Measurements from ENCODE around the gene CHGA.

The CHGA gene

GRCh38 chr14:92959761-92960680 lies 37.1 kb downstream of the CHGA start:
- Histone ChIP-seq H3K9ac (ENCODE audit: low read length in 5 of 5) (no peak overlapping the region), H3K4me1 (ENCODE audit: control insufficient read depth in 5 of 5, insufficient read depth in 5 of 5, low read length in 5 of 5) (peaks cover 3 to 22% (median 21%) of the 10 kb centered on the region in 5 donors), H3K27ac (ENCODE audit: low read depth, low read length) (no peak overlapping the region), H3K4me3 (ENCODE audit: low read depth in 1 of 5, low read length in 5 of 5) (no peak overlapping the region), H3K27me3 (ENCODE audit: control insufficient read depth in 5 of 5, insufficient read depth in 4 of 5, low read length in 5 of 5) (no peaks in the 10 kb centered on the region), H3K36me3 (ENCODE audit: control insufficient read depth in 5 of 5, insufficient read depth in 5 of 5, low read length in 5 of 5) (peaks cover 0 to 73% (median 63%) of the 10 kb centered on the region in 5 donors), H3K9me3 (ENCODE audit: control insufficient read depth in 5 of 5, low read length in 5 of 5) (no peaks in the 10 kb centered on the region)

- Histone ChIP-seq H3K27ac (ENCODE audit: low read depth, low read length) (no peak overlapping the region), H3K4me3 (ENCODE audit: low read depth in 1 of 5, low read length in 5 of 5) (no peak overlapping the region), H3K4me1 (ENCODE audit: control insufficient read depth in 5 of 5, insufficient read depth in 5 of 5, low read length in 5 of 5) (peaks cover 4 to 26% (median 23%) of the 10 kb centered on the region in 5 donors), H3K36me3 (ENCODE audit: control insufficient read depth in 5 of 5, insufficient read depth in 5 of 5, low read length in 5 of 5) (peaks cover 0 to 66% (median 57%) of the 10 kb centered on the region in 5 donors), H3K27me3 (ENCODE audit: control insufficient read depth in 5 of 5, insufficient read depth in 4 of 5, low read length in 5 of 5) (no peaks in the 10 kb centered on the region), H3K9me3 (ENCODE audit: control insufficient read depth in 5 of 5, low read length in 5 of 5) (no peaks in the 10 kb centered on the region), H3K9ac (ENCODE audit: low read length in 5 of 5) (no peak overlapping the region)
Observed at GRCh38 chr14:92960706-92961566, 38.0 kb downstream of the CHGA start.

GRCh38 chr14:92961567-92961855 lies 38.6 kb downstream of the CHGA start:
- H3K27ac ChIP-seq (ENCODE audit: low read depth, low read length): no peak overlapping the region
- peaks cover 4 to 26% (median 23%) of the 10 kb centered on the region in 5 donors for H3K4me1 ChIP-seq (ENCODE audit: control insufficient read depth in 5 of 5, insufficient read depth in 5 of 5, low read length in 5 of 5)
- H3K27me3 ChIP-seq (ENCODE audit: control insufficient read depth in 5 of 5, insufficient read depth in 4 of 5, low read length in 5 of 5): no peaks in the 10 kb centered on the region
- no peak overlapping the region for H3K4me3 ChIP-seq (ENCODE audit: low read depth in 1 of 5, low read length in 5 of 5)
- peaks cover 0 to 62% (median 52%) of the 10 kb centered on the region in 5 donors for H3K36me3 ChIP-seq (ENCODE audit: control insufficient read depth in 5 of 5, insufficient read depth in 5 of 5, low read length in 5 of 5)
- no peaks in the 10 kb centered on the region for H3K9me3 ChIP-seq (ENCODE audit: control insufficient read depth in 5 of 5, low read length in 5 of 5)
- no peak overlapping the region for H3K9ac ChIP-seq (ENCODE audit: low read length in 5 of 5)

GRCh38 chr14:92962031-92962830 lies 39.3 kb downstream of the CHGA start:
- Histone ChIP-seq H3K27ac (ENCODE audit: low read depth, low read length) (no peak overlapping the region), H3K36me3 (ENCODE audit: control insufficient read depth in 5 of 5, insufficient read depth in 5 of 5, low read length in 5 of 5) (peaks cover 0 to 55% (median 44%) of the 10 kb centered on the region in 5 donors), H3K9me3 (ENCODE audit: control insufficient read depth in 5 of 5, low read length in 5 of 5) (no peaks in the 10 kb centered on the region)

GRCh38 chr14:92962831-92963095 lies 39.8 kb downstream of the CHGA start:
- no peaks in the 10 kb centered on the region for H3K27me3 ChIP-seq (ENCODE audit: control insufficient read depth in 5 of 5, insufficient read depth in 4 of 5, low read length in 5 of 5)
- H3K9ac ChIP-seq (ENCODE audit: low read length in 5 of 5): no peak overlapping the region
- H3K4me1 ChIP-seq (ENCODE audit: control insufficient read depth in 5 of 5, insufficient read depth in 5 of 5, low read length in 5 of 5): peaks cover 4 to 26% (median 23%) of the 10 kb centered on the region in 5 donors
- H3K4me3 ChIP-seq (ENCODE audit: low read depth in 1 of 5, low read length in 5 of 5): no peak overlapping the region
- peaks cover 0 to 4% (median 0%) of the 10 kb centered on the region in 5 donors for H3K9me3 ChIP-seq (ENCODE audit: control insufficient read depth in 5 of 5, low read length in 5 of 5)
- H3K36me3 ChIP-seq (ENCODE audit: control insufficient read depth in 5 of 5, insufficient read depth in 5 of 5, low read length in 5 of 5): peaks cover 0 to 50% (median 39%) of the 10 kb centered on the region in 5 donors
- H3K27ac ChIP-seq (ENCODE audit: low read depth, low read length): no peak overlapping the region

More at GRCh38 chr14:92962031-92962830, 39.3 kb downstream of the CHGA start:
- Histone ChIP-seq H3K4me3 (ENCODE audit: low read depth in 1 of 5, low read length in 5 of 5) (no peak overlapping the region), H3K4me1 (ENCODE audit: control insufficient read depth in 5 of 5, insufficient read depth in 5 of 5, low read length in 5 of 5) (peaks cover 4 to 26% (median 23%) of the 10 kb centered on the region in 5 donors), H3K27me3 (ENCODE audit: control insufficient read depth in 5 of 5, insufficient read depth in 4 of 5, low read length in 5 of 5) (no peaks in the 10 kb centered on the region), H3K9ac (ENCODE audit: low read length in 5 of 5) (no peak overlapping the region)

GRCh38 chr14:92963301-92964123 lies 40.6 kb downstream of the CHGA start:
- Histone ChIP-seq H3K4me3 (ENCODE audit: low read depth in 1 of 5, low read length in 5 of 5) (no peak overlapping the region), H3K9ac (ENCODE audit: low read length in 5 of 5) (peak overlapping the region in 1 of 5 donors; percentile 48), H3K27ac (ENCODE audit: low read depth, low read length) (no peak overlapping the region), H3K27me3 (ENCODE audit: control insufficient read depth in 5 of 5, insufficient read depth in 4 of 5, low read length in 5 of 5) (no peaks in the 10 kb centered on the region), H3K4me1 (ENCODE audit: control insufficient read depth in 5 of 5, insufficient read depth in 5 of 5, low read length in 5 of 5) (peaks cover 4 to 26% (median 23%) of the 10 kb centered on the region in 5 donors), H3K36me3 (ENCODE audit: control insufficient read depth in 5 of 5, insufficient read depth in 5 of 5, low read length in 5 of 5) (peaks cover 0 to 42% (median 32%) of the 10 kb centered on the region in 5 donors), H3K9me3 (ENCODE audit: control insufficient read depth in 5 of 5, low read length in 5 of 5) (peaks cover 0 to 4% (median 0%) of the 10 kb centered on the region in 5 donors)

GRCh38 chr14:92964124-92965109 lies 41.5 kb downstream of the CHGA start:
- H3K27ac ChIP-seq (ENCODE audit: low read depth, low read length): peak overlapping the region; percentile 30

GRCh38 chr14:92965281-92965680 lies 42.3 kb downstream of the CHGA start:
- Histone ChIP-seq H3K27ac (ENCODE audit: low read depth, low read length) (peak overlapping the region; percentile 30), H3K4me3 (ENCODE audit: low read depth in 1 of 5, low read length in 5 of 5) (no peak overlapping the region), H3K9ac (ENCODE audit: low read length in 5 of 5) (no peak overlapping the region)

More at GRCh38 chr14:92964124-92965109, 41.5 kb downstream of the CHGA start:
- Histone ChIP-seq H3K9me3 (ENCODE audit: control insufficient read depth in 5 of 5, low read length in 5 of 5) (peaks cover 0 to 4% (median 0%) of the 10 kb centered on the region in 5 donors), H3K4me1 (ENCODE audit: control insufficient read depth in 5 of 5, insufficient read depth in 5 of 5, low read length in 5 of 5) (peaks cover 4 to 26% (median 23%) of the 10 kb centered on the region in 5 donors), H3K27me3 (ENCODE audit: control insufficient read depth in 5 of 5, insufficient read depth in 4 of 5, low read length in 5 of 5) (no peaks in the 10 kb centered on the region), H3K9ac (ENCODE audit: low read length in 5 of 5) (no peak overlapping the region), H3K4me3 (ENCODE audit: low read depth in 1 of 5, low read length in 5 of 5) (no peak overlapping the region), H3K36me3 (ENCODE audit: control insufficient read depth in 5 of 5, insufficient read depth in 5 of 5, low read length in 5 of 5) (peaks cover 0 to 34% (median 27%) of the 10 kb centered on the region in 5 donors)

More at GRCh38 chr14:92965281-92965680, 42.3 kb downstream of the CHGA start:
- Histone ChIP-seq H3K36me3 (ENCODE audit: control insufficient read depth in 5 of 5, insufficient read depth in 5 of 5, low read length in 5 of 5) (peaks cover 0 to 26% (median 23%) of the 10 kb centered on the region in 5 donors), H3K9me3 (ENCODE audit: control insufficient read depth in 5 of 5, low read length in 5 of 5) (peaks cover 0 to 4% (median 0%) of the 10 kb centered on the region in 5 donors), H3K4me1 (ENCODE audit: control insufficient read depth in 5 of 5, insufficient read depth in 5 of 5, low read length in 5 of 5) (peaks cover 4 to 26% (median 23%) of the 10 kb centered on the region in 5 donors), H3K27me3 (ENCODE audit: control insufficient read depth in 5 of 5, insufficient read depth in 4 of 5, low read length in 5 of 5) (no peaks in the 10 kb centered on the region)
